ENCODE data around the gene HEATR5B. TPM values are rescaled to one million over a fixed set of nuclear protein-coding genes. Genes with fewer than 3 reads are reported as not detected.

The HEATR5B gene
- total RNA-seq, 1 donor = 27.6 TPM

DNA sequence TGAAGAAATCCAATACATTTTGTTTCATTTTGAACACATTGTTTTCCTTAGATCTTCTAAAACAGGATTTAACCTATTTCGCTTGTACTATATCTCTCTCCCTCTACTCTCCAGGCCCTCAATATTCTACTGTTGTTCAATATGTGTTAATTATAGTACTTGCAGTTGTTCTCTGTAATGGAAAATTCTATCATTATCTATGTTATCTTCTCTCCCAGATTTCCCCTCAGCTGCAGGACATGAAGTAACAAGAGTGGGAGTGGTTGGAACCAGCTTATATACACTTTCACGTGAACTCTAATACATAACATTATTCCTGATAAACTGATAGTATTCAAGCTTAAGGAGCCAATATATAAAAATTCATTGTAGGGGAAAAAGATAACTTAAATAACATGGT lies 110.9 kb downstream of the HEATR5B start:
- DNase-seq (ENCODE audit: low read depth) = no peak
- H3K4me3 ChIP-seq (ENCODE audit: low read depth, low read length) = no peak overlapping the region
- TF ChIP-seq, protein P1, sequence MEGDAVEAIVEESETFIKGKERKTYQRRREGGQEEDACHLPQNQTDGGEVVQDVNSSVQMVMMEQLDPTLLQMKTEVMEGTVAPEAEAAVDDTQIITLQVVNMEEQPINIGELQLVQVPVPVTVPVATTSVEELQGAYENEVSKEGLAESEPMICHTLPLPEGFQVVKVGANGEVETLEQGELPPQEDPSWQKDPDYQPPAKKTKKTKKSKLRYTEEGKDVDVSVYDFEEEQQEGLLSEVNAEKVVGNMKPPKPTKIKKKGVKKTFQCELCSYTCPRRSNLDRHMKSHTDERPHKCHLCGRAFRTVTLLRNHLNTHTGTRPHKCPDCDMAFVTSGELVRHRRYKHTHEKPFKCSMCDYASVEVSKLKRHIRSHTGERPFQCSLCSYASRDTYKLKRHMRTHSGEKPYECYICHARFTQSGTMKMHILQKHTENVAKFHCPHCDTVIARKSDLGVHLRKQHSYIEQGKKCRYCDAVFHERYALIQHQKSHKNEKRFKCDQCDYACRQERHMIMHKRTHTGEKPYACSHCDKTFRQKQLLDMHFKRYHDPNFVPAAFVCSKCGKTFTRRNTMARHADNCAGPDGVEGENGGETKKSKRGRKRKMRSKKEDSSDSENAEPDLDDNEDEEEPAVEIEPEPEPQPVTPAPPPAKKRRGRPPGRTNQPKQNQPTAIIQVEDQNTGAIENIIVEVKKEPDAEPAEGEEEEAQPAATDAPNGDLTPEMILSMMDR (IDR thresholded peaks at IDR 0.05; ENCODE audit: insufficient read depth, low read depth, low read length) = no peak

- TF ChIP-seq, protein P1 (IDR thresholded peaks at IDR 0.05; ENCODE audit: insufficient read depth, low read depth, low read length) = no peak
- DNase-seq (ENCODE audit: low read depth) = no peak
- no peak overlapping the region for H3K4me3 ChIP-seq (ENCODE audit: low read depth, low read length)
Measured at GRCh38 chr2:36971990-36972389, 112.2 kb downstream of the HEATR5B start.

- TF ChIP-seq, protein P1 (IDR thresholded peaks at IDR 0.05; ENCODE audit: insufficient read depth, low read depth, low read length) = no peak
- no peak for DNase-seq (ENCODE audit: low read depth)
- H3K4me3 ChIP-seq (ENCODE audit: low read depth, low read length) = peak overlapping the region; percentile 85
Measured at GRCh38 chr2:36967236-36967876, 116.8 kb downstream of the HEATR5B start.

DNA sequence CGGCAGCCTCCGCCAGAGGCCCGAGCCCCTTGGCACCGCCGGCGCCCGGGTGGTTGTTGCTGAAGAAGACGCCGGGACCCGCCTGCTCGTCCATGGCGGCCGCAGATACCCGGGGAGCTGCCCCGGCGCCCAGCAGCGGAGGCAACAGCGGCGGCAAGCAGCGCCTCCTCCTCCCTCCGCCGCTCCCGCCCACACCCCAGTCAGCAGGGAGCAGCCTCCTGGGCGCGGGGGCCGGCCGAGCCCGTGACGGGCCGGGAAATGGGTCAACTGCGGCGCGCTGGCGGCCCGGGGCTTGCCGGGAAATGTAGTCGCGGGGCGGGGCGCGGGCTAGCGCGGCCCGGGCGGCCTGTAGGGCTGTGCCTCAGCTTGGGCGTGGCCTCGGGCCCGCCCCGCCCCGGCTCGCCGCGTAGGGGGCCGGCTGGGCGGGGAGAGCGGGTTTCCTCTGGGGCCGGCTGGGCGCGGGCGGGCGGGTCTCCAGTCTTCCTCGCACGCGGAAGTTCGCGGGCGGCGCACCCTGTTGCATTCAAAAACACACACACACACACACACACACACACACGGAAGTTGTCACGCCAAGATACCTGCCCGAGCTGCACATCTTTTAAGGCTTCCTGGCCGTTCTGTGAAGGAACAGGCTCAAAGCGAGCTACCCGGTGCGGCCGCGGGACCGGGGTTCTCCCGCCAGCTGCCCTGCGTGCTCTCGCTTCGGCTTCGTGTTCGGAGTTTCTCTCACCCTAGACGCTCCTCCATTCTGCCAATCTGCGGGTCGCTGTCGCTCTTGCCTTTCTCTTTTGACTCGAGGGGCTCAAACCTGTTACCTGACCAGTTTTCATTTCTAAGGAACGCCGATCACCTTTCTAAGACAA lies 117.6 kb downstream of the HEATR5B start, which contains the start of gene STRN:
STRN (minus strand) TSS at position 167 of the 866 bp plus-strand sequence; CDS start at position 94, 73 bp downstream.
- peak; percentile 95 for DNase-seq (ENCODE audit: low read depth)
- peak within 1 kb of the TSS; percentile 85 for H3K4me3 ChIP-seq (ENCODE audit: low read depth, low read length)

DNA sequence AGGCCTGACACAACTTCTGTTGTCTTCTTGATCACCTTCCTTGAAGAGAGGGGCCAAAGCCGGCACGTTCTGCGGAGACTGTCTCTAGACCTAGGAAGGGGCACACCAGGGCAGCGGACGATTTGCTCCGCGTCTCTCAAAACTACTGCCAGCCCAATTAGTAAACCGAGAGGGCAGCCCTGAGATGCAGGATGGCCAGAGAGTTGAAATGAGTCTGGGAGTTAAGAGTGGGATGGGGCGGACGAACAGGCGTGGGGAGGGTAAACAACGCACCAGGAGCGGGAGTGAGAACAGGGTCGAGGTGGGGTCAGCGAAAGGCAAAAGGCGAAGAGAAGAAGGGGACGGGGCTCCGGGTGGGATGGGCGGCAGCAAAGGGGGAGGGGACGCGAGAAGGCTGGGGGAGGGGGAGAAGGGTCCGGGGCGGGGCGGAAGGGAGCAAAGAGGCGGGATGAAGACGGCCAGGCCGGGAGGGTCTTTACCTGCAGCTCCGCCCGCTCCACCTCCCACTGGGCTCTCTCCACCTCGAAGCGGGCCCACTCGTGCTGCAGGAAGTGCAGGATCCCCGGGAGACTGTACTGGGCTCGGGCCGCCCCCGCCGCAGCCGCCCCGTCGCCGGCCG lies 118.3 kb downstream of the HEATR5B start:
- peak; percentile 18 for DNase-seq (ENCODE audit: low read depth)
- TF ChIP-seq, protein P1 (IDR thresholded peaks at IDR 0.05; ENCODE audit: insufficient read depth, low read depth, low read length) = no peak

More for the DNA sequence above, 117.6 kb downstream of the HEATR5B start, which contains the start of gene STRN:
- TF ChIP-seq, protein P1 (IDR thresholded peaks at IDR 0.05; ENCODE audit: insufficient read depth, low read depth, low read length) = no peak

DNA sequence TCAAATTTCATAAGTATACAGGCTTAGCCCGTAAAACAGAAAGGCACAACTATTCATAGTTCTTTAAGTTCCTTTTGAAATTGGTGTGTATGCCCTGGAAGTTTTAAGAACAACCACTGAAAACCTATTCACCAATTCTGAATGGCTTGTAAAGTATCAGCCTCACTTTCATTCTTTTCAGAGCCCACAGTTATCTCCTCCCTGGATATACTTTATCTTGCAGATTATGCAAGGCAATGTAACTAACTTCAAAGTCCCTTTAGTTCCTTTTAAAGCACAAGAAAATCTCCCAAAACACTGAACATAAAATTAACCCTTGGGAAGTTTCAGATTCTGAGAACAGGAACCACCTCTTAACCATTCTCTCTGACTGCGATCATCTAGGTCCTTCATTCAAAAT lies 119.0 kb downstream of the HEATR5B start:
- TF ChIP-seq, protein P1 (IDR thresholded peaks at IDR 0.05; ENCODE audit: insufficient read depth, low read depth, low read length) = no peak
- peak overlapping the region; percentile 85 for H3K4me3 ChIP-seq (ENCODE audit: low read depth, low read length)
- DNase-seq (ENCODE audit: low read depth) = peak; percentile 54

More for the DNA sequence above, 118.3 kb downstream of the HEATR5B start:
- peak overlapping the region; percentile 85 for H3K4me3 ChIP-seq (ENCODE audit: low read depth, low read length)

All from fibroblast of villous mesenchyme (primary cell).